Endometrial microvascular endothelial cells (primary cell): ENCODE results near the gene NRAP. TPM values are rescaled to one million over a fixed set of nuclear protein-coding genes. Genes with fewer than 3 reads are reported as not detected.

ENCODE experiments used
- in situ Hi-C: cut with HindIII; loops from 2 replicates; pipeline ENCODE4 v1.10.0; 2017; ENCODE audit warnings: low sequenced_read_pairs, low pct_unique_long_range_greater_than_20kb; ENCODE audit errors: inconsistent ontology term
- total RNA-seq: library from RNA; depleted of rRNA; stranded (reverse); fragments of >200 nt; gene quantifications from one replicate; pipeline ENCODE4 v1.2.3, GENCODE V29; 2015; ENCODE audit errors: inconsistent ontology term

NRAP gene
- total RNA-seq, 1 donor from 2014 or later, result not detected

- in situ Hi-C loops, result no loop called here
Measured at GRCh38 chr10:113550365-113550764, 113.5 kb downstream of the NRAP start.

DNA sequence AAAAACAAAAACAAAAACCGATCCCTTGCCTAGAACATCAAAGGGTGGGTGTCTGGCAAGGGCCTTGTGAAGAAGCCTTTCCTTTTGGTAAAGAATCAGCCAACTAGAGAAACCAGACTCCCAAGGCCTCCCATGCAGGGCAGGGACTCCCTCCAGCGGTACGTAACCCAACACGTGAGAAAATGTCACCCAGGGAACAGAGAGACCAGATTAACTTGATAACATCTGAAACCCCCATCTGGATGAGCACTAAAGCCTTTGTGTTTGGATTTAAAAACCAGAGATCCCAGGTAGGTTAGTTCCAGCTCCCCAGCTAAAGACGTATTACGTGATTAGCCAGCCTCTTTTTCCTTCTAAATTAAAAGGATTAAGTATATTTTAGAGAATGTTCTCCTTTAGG is 114.0 kb downstream of the NRAP start:
- in situ Hi-C loops, result no loop called here

GRCh38 chr10:113547426-113547825 is 116.4 kb downstream of the NRAP start:
- in situ Hi-C loops, result no loop called here

GRCh38 chr10:113544392-113544791 is 119.4 kb downstream of the NRAP start:
- in situ Hi-C loops, result no loop called here

GRCh38 chr10:113543107-113543955 is 120.5 kb downstream of the NRAP start:
- in situ Hi-C loops, result no loop called here

DNA sequence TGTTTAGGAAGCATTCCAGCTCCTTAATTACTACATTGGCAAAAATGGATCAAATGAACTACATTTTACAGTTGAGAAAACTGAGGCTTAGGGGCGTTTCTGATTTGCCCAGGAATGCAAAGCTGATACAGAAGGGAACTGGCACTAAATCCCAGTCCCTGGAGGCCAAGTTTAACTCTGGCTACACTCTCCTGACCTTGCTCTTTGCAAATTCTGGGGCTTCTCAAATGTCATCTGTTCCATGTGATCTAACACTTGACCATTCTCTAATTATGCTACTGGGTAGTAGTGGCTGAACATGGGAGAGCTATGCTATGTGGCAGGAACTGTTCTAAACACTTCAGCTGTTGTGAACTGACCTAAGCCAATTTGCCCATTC is 122.3 kb downstream of the NRAP start:
- in situ Hi-C loops, result no loop called here

DNA sequence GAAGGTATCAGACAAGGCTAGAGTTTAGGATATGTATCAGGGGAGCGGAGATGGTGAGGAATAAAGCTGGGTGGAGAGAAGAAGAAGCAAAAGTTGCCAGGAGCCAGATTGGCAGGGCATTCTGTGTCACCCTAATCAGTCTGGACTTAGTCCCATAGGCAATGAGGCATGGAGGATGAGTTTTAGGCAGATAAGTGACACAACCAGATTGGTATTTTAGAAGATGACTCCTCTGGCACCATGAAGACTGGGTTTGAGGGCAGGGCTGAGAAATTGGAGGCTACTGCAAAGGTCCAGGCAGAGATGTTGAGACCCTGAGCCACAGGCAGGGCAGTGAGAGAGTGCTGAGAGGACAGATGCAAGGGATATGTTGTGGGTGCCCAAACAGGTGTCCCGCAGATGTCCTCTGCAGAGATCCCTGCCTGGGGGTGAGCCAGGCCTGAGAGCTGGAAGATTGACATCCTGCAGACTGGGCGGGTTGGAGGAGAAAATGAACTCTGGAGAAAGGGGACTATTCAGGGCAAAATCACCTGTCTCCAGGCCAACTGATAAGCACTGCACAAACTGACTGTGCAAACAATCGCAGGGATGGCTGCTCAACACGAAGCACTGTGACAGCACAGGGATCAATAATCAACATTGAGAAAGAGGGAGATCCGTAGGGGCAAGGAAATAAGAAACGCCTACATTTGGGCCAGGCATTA is 122.8 kb downstream of the NRAP start:
- in situ Hi-C loops, result no loop called here

DNA sequence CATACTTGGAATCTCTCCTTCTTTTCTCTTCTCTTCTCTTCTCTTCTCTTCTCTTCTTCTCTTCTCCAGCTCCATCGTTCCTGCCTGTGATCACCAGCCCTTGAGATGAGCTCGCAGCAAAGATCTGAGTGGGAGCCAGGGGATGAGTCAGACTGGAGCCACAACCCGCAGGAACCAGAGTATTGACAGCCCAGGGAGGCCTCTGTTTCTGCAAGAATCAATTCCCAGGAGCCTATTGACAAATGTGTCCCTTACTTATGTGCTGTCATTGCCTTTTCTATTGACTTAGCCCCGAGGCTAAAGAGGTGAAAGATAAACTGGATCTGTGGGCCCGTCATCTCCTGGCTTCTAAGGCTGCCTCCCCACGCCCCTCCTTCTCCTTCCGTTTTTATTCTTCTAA is 124.1 kb downstream of the NRAP start:
- in situ Hi-C loops, result no loop called here

Other genes with a start within 250 kb of the NRAP start
- not detected for gene HABP2, start 111.0 kb downstream of the NRAP start, total RNA-seq
- 71.7 TPM for gene CASP7, start 15.9 kb upstream of the NRAP start, total RNA-seq
- not detected for gene PLEKHS1, start 87.6 kb upstream of the NRAP start, total RNA-seq
- 6.8 TPM for gene DCLRE1A, start 190.0 kb upstream of the NRAP start, total RNA-seq
- gene NHLRC2, start 190.6 kb upstream of the NRAP start, total RNA-seq, result 13.2 TPM